Esophagus muscularis mucosa (tissue), 4 donors: ENCODE data around the gene ADD3. TPM values are rescaled to one million over a fixed set of nuclear protein-coding genes. Genes with fewer than 3 reads are reported as not detected.
A peak's percentile ranks its signal among the peaks of the same experiment; 100 is the strongest.

Source experiments
- DNase-seq: peaks from one replicate; pipeline ENCODE4 v3.0.0-alpha.2; 2017; ENCODE audit errors: extremely low spot score
- H3K27ac ChIP-seq, 4 donors: fragments of 200-600 bp; sonication (generic); replicated peaks in 1 of 4; 1 replicate in 3 of 4; 2 replicates in 1 of 4; pipeline ENCODE4 v1.5.1; 2016 to 2019; ENCODE audit warnings: mild to moderate bottlenecking in 1 of 4
- H3K27me3 ChIP-seq, 4 donors: fragments of 200-600 bp; sonication (generic); one replicate each; pipeline versions ENCODE4 v1.5.1 to v1.6.0; 2016 to 2019
- H3K36me3 ChIP-seq, 4 donors: fragments of 200-600 bp; sonication (generic); one replicate each; pipeline ENCODE4 v1.5.1; 2016 to 2019
- H3K4me1 ChIP-seq, 4 donors: fragments of 200-600 bp; sonication (generic); one replicate each; pipeline ENCODE4 v1.5.1; 2016 to 2019
- H3K4me3 ChIP-seq, 4 donors: fragments of 200-600 bp; sonication (generic); 1 replicate in 2 of 4; 2 replicates in 2 of 4; pipeline ENCODE4 v1.5.1; 2016 to 2019; ENCODE audit warnings: mild to moderate bottlenecking in 4 of 4, moderate library complexity in 1 of 4
- H3K9me3 ChIP-seq, 4 donors: fragments of 200-600 bp; sonication (generic); 1 replicate in 3 of 4; 2 replicates in 1 of 4; pipeline ENCODE4 v1.5.1; 2016 to 2019
- EP300 ChIP-seq: sonication (generic); formaldehyde crosslinking; IDR thresholded peaks from one replicate; pipeline ENCODE4 v1.6.1; 2017; ENCODE audit warnings: antibody characterized with exemption
- POLR2A ChIP-seq: fragments of 450-650 bp; IDR thresholded peaks from one replicate; pipeline ENCODE4 v1.6.1; 2017; ENCODE audit warnings: antibody characterized with exemption, moderate library complexity, mild to moderate bottlenecking, low read depth
- POLR2AphosphoS5 ChIP-seq, 2 donors: sonication (generic); formaldehyde crosslinking; IDR thresholded peaks; one replicate each; pipeline ENCODE4 v1.6.1; 2017; ENCODE audit warnings: antibody characterized with exemption in 2 of 2
- WGBS: methylation state at CpG from one replicate; pipeline ENCODE4 v1.1.5; 2018; 5-methylcytosine and 5-hydroxymethylcytosine counted together
- intact Hi-C: fragments of 100-400 bp; cut with DNase I; formaldehyde crosslinking; loops from one replicate; pipeline ENCODE4 v1.15.1; 2023
- total RNA-seq, 4 donors: library from RNA; depleted of rRNA; stranded (reverse); fragments of >200 nt; gene quantifications; one replicate each; pipeline versions ENCODE4 v1.1.0 to v1.2.1, GENCODE V29; 2016
- TF ChIP-seq, protein P1 (sequence below), 3 experiments: fragments of 200-600 bp in 2 of 3; fragments of 450-650 bp in 1 of 3; sonication (generic) in 2 of 3; IDR thresholded peaks; one replicate each; pipeline ENCODE4 v1.5.1; 2017 to 2019; ENCODE audit warnings: antibody characterized with exemption in 3 of 3, mild to moderate bottlenecking in 2 of 3, moderate library complexity in 1 of 3

The ADD3 gene
- total RNA-seq, 4 donors from 2014 or later, result 60.1 to 228 (median 99.2) TPM

DNA sequence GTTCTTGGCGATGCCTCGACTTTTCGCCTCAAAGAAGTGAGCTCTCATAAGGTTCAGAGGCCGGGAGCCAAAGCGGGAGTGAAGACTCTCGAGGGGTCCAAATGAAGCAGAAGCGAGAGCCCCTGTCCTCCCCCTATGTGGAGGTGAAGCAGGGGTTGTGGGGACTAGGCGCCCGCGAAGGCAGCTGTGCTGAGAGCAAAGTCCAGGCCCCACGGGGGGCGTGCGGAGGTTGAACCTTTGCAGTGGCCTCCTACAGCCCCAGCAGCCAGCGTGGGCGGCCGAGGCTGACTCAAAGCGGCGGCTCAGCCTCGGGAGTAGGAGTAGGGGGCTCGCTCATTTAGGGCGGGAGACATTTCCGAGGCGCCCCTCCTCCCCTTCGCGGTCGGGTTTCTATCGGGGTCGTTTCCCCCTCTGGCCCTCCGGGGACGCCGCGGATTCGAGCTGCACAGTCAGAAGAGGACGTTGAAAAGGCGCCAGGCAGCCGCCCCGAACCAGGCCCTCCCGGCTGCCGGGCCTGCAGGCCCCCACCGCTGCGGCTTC lies 553 bp upstream of the ADD3 start:
- no peak for DNase-seq
- Histone ChIP-seq H3K4me3 (peak overlapping the region; percentile 85 to 93 (median 91)), H3K27me3 (peaks cover 0 to 3% (median 0%) of the 10 kb centered on the region in 4 donors), H3K9me3 (no peaks in the 10 kb centered on the region), H3K4me1 (peaks cover 37 to 58% (median 45%) of the 10 kb centered on the region in 4 donors), H3K36me3 (no peaks in the 10 kb centered on the region), H3K27ac (peak overlapping the region; percentile 89 to 96 (median 94))
- intact Hi-C loops, result loop anchor here (5.0 to 10.0 kb wide), 3 partner anchors 85 to 208 kb away; partner anchors contain the start of gene XPNPEP1
- TF ChIP-seq POLR2AphosphoS5 (IDR thresholded peaks at IDR 0.05) (peak; percentile 48 to 56), EP300 (no peak), POLR2A (no peak)
- TF ChIP-seq, protein P1, sequence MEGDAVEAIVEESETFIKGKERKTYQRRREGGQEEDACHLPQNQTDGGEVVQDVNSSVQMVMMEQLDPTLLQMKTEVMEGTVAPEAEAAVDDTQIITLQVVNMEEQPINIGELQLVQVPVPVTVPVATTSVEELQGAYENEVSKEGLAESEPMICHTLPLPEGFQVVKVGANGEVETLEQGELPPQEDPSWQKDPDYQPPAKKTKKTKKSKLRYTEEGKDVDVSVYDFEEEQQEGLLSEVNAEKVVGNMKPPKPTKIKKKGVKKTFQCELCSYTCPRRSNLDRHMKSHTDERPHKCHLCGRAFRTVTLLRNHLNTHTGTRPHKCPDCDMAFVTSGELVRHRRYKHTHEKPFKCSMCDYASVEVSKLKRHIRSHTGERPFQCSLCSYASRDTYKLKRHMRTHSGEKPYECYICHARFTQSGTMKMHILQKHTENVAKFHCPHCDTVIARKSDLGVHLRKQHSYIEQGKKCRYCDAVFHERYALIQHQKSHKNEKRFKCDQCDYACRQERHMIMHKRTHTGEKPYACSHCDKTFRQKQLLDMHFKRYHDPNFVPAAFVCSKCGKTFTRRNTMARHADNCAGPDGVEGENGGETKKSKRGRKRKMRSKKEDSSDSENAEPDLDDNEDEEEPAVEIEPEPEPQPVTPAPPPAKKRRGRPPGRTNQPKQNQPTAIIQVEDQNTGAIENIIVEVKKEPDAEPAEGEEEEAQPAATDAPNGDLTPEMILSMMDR (IDR thresholded peaks at IDR 0.05), result no peak
- WGBS, result 21% methylated on average over 3 of the region's 41 CpGs

DNA sequence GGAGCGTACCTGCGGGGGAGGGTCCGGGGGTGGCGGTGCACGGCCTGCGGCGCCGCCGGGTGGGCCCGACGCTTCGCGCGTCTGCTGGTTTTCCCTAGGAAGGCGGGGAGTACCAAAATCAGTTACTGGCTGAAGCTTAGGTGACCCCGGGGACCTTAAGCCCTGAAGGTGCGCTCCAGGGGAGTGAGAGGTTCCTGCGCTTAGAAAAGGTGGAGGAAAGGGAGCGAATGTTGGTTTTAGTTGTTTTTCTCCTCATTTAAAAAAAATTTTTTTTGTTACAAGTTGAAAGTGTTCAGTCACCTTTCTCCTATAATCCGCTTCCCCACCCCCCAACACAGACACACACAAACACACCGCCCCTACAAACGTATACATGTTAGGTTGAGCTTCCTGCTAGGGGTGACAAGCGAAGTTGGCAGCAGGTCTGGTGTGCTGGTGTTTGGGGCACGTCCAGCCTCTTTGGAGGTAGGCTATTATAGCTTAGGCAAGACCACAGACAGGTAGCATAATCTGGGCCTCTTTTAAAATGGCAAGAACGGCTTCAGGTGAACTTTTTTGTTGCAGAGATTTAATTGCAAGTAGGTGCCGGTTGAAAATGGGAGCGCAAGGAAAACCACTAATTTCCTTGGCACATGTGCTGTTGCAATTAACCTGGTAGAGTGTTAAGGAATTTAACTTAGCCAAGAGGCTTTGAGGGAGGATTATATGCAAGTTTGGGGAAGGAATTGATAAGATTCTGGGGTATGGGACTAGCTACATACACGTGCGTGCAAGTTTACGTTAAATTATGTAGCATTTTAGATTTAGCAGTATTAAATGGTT lies 945 bp downstream of the ADD3 start:
- peaks cover 0 to 3% (median 0%) of the 10 kb centered on the region in 4 donors for H3K27me3 ChIP-seq
- WGBS, result 2% methylated on average over 28 of the region's 30 CpGs
- no peak for TF ChIP-seq EP300
- no peak for TF ChIP-seq POLR2AphosphoS5 (IDR thresholded peaks at IDR 0.05)
- no peak for TF ChIP-seq POLR2A
- TF ChIP-seq, protein P1 (IDR thresholded peaks at IDR 0.05), result no peak
- H3K36me3 ChIP-seq, result no peaks in the 10 kb centered on the region
- DNase-seq, result no peak
- H3K4me1 ChIP-seq, result peaks cover 43 to 70% (median 51%) of the 10 kb centered on the region in 4 donors
- peak overlapping the region; percentile 89 to 96 (median 94) for H3K27ac ChIP-seq
- no peaks in the 10 kb centered on the region for H3K9me3 ChIP-seq
- intact Hi-C loops, result loop anchor here (5.0 to 10.0 kb wide), 3 partner anchors 86 to 206 kb away; partner anchors contain the start of gene XPNPEP1
- H3K4me3 ChIP-seq, result peak overlapping the region; percentile 85 to 93 (median 91)

DNA sequence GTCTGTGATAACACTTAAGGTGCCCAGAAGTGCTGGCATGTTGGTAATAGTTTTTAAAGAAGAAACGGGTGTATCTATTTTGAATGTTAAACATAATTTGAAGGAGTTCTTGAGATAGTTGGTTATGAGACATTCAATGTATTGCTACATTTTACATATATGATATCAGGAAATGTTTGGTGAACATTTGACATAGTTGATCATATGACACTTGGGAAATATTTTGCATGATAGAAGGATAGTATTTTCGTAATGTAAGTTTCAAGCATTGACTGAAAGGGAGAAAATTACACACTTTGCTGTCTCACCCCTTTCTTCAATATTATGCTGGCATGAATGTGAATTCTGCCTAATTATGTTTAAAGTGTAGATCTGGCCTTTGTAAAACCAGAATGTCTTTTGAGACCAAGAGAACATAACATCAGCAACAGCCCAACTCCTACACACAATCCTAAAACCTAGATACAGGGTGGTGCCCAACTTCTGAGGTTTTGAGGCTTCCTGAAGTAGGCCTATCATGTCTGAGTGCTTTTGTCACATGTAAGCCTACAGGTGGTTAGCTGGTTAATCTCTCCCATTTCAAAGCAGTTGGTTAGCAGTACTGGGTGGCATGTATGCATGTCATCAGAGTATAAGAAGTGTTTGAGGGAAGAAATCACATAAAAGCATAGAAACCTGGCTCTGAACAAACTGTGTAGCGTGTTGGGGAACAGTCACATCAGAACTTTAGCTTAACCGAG lies 2.1 kb downstream of the ADD3 start:
- Histone ChIP-seq H3K4me3 (peak overlapping the region; percentile 85 to 93 (median 91)), H3K27ac (peak overlapping the region in 1 of 4 donors; percentile 89), H3K27me3 (peaks cover 0 to 3% (median 0%) of the 10 kb centered on the region in 4 donors), H3K36me3 (no peaks in the 10 kb centered on the region), H3K4me1 (peaks cover 46 to 72% (median 52%) of the 10 kb centered on the region in 4 donors), H3K9me3 (no peaks in the 10 kb centered on the region)
- WGBS, result 65% methylated on average over 4 of the region's 4 CpGs
- intact Hi-C loops, result loop anchor here (5.0 to 10.0 kb wide), 4 partner anchors 62 to 205 kb away; partner anchors contain the start of gene XPNPEP1
- no peak for DNase-seq
- TF ChIP-seq POLR2A (no peak), EP300 (no peak), POLR2AphosphoS5 (IDR thresholded peaks at IDR 0.05) (no peak)
- TF ChIP-seq, protein P1 (IDR thresholded peaks at IDR 0.05), result no peak

DNA sequence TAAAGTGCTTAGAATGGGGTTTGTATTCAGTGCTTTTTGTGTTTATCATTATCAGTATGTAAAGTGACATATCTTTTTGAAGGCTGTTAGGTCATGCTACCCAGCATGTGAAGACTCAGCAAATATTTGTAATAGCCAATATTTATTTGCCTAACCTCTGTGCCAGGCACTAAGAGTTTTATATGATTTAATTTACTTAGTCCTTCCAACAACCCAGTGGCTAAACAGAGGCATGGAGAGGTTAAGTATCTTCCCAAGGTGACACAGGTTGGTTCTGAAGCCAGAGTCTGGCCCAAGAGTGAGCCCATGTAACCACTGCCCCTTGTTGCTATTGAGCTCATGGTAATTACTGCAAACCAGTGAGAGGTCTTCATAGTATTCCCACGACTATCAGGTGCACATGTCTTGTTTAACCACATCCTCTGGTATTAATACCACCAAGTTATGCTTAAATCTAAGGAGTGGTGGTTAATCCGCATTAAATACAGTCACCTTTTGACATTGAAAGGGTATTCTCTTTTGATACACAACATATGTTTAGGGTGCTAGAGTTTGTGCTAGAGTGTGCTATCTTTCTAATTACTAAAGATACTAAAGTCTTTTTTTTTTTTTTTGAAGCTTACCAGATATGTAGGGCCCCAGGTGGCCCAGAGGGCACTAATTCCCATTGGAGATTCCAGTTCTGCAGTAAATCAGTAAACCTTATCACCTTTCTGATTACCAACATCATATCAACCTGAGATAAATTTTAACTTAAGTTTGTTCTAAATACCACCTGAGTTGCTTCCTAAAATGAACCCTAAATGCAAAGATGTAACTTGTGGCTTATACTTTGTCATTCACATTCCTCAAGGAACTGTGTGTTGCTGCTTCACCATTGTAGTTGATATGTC lies 2.9 kb downstream of the ADD3 start:
- Histone ChIP-seq H3K36me3 (no peaks in the 10 kb centered on the region), H3K27ac (peak overlapping the region in 1 of 4 donors; percentile 8), H3K27me3 (peaks cover 0 to 3% (median 0%) of the 10 kb centered on the region in 4 donors), H3K4me3 (peak overlapping the region in 3 of 4 donors; percentile 85 to 93 (median 91)), H3K4me1 (peaks cover 44 to 66% (median 52%) of the 10 kb centered on the region in 4 donors), H3K9me3 (no peaks in the 10 kb centered on the region)
- intact Hi-C loops, result loop anchor here (5.0 kb wide), 1 partner anchor 62 kb away; no protein-coding TSS in a partner anchor
- TF ChIP-seq EP300, result no peak
- TF ChIP-seq POLR2AphosphoS5 (IDR thresholded peaks at IDR 0.05), result no peak
- TF ChIP-seq, protein P1 (IDR thresholded peaks at IDR 0.05), result no peak
- no peak for TF ChIP-seq POLR2A
- 68% methylated on average over 2 of the region's 2 CpGs for WGBS
- no peak for DNase-seq
